ENCODE data around the gene PDE8B.

DNA sequence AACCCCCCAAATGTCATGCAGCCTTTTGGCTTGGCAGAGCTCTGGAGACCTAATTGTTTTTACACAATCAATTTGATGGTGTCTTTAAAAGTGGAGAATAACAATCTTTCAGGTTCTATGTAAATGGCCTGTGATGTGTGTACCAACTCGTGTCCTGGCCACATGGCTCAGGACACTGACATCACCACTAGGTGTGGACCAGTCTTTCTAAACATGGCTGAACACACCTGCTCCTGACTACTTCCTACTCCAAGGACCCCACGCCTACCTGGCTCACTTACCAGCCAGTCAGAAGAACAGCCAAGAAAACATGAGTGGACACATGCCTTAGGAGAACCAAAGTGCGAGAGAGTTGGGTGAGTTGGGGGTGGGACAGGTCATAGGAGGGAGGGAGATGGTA is 210.5 kb downstream of the PDE8B start:
- TF ChIP-seq, protein P1, sequence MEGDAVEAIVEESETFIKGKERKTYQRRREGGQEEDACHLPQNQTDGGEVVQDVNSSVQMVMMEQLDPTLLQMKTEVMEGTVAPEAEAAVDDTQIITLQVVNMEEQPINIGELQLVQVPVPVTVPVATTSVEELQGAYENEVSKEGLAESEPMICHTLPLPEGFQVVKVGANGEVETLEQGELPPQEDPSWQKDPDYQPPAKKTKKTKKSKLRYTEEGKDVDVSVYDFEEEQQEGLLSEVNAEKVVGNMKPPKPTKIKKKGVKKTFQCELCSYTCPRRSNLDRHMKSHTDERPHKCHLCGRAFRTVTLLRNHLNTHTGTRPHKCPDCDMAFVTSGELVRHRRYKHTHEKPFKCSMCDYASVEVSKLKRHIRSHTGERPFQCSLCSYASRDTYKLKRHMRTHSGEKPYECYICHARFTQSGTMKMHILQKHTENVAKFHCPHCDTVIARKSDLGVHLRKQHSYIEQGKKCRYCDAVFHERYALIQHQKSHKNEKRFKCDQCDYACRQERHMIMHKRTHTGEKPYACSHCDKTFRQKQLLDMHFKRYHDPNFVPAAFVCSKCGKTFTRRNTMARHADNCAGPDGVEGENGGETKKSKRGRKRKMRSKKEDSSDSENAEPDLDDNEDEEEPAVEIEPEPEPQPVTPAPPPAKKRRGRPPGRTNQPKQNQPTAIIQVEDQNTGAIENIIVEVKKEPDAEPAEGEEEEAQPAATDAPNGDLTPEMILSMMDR (conservative IDR thresholded peaks at IDR 0.05; ENCODE audit: low read depth, low read length) = no peak
- no peak for TF ChIP-seq EZH2phosphoT487 (IDR thresholded peaks at IDR 0.05; ENCODE audit: borderline replicate concordance, low read length)
